A549 treated with Mapracorat at 1 μM for 4 hours (cell line): Measurements from ENCODE around the gene ADH1B. TPM values are rescaled to one million over a fixed set of nuclear protein-coding genes. Genes with fewer than 3 reads are reported as not detected.

ENCODE experiments used
- total RNA-seq: library from RNA; stranded (reverse); fragments of 200-300 nt; extraction: Qiagen RNA extraction; gene quantifications from 5 replicates; pipeline ENCODE4 v1.2.3, GENCODE V29; 2022

Gene ADH1B
- not detected in 5 replicates for total RNA-seq

DNA sequence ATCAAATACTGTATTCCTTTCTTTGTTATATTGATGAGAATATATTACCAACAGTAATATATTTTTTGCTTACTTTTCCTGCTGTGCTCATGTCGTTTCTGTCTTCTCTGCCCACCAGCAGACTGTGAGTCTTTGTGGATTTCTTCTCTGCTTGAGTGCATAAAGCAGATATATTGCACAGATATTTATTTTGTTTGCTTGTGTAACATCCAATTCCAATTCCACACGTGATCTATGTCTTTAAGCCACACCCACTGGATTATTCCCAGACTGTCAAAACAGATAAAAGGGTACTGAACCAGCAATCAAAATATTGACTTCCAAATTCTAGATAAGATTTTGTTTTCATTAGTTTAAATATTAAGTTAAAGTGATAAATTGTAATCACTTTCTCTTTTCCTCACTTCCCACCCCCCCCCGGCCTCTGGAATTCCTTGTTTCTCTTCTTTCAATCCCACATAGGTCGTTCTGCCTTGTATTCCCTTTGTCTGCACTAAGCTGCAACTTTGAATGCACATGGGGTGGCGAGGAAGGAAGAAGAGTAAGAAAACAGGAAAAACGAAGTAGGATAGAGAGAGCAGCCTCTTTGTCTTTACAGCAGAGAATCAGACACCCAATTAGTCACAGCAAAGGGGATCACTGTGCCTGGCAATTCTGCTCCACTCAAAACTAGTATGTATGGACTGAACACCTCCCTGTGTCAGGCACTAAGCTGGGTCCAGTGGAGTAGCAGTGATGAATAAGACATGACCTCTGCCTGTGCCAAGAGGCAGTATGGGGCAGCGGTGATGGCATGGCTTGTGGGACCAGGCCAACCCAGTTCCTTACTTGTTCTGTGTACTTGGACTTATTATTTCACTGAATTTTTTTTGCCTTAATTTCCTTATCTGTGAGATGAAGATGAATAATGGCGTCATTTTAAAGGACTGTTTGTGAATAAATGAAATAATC is at the start of gene ADH1B:
TSS of gene ADH1B (minus strand) at position 161 of the 951 bp plus-strand sequence. CDS start at position 91, 70 bp downstream.

DNA sequence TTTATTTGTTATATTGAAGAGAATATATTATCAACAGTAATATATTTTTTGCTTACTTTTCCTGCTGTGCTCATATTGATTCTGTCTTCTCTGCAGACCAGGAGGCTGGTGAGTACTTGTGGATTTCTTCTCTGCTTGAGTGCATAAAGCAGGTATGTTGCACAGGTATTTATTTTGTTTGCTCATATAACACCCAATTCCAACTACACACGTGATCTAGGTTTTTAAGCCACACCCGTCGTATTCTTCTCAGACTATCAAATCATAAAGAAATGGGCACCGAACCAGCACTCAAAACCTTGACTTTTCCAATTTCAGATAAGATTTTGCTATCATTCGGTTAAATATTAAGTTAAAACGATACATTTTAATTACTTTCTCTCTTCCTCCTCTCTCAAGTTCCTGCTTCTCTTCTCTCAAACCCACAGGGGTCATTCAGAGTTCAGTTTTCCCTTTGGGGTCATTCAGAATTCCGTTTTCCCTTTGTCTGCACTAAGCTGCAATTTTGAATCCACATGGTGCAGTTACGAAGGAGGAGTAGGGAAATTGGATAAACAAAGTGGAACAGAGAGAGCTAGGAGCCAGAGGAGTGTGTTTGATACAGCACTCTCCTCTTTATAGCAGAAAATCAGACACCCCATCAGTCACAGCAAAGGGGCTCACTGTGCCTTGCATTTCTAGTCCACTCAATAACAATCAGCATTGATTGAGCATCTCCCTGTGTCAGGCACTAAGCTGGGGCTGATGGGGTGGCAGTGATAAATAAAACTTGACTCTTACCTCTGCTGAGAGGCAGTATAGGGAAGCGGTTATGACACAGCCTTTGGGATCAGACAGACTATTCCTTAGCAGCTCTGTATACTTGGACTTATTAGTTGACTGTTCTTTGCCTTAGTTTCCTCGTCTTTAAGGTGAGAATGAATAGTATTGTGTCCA is 31.7 kb upstream of the ADH1B start, which contains the start of gene ADH1C:
TSS of gene ADH1C (minus strand) at position 145 of the 936 bp plus-strand sequence. CDS start at position 74, 71 bp downstream.

DNA sequence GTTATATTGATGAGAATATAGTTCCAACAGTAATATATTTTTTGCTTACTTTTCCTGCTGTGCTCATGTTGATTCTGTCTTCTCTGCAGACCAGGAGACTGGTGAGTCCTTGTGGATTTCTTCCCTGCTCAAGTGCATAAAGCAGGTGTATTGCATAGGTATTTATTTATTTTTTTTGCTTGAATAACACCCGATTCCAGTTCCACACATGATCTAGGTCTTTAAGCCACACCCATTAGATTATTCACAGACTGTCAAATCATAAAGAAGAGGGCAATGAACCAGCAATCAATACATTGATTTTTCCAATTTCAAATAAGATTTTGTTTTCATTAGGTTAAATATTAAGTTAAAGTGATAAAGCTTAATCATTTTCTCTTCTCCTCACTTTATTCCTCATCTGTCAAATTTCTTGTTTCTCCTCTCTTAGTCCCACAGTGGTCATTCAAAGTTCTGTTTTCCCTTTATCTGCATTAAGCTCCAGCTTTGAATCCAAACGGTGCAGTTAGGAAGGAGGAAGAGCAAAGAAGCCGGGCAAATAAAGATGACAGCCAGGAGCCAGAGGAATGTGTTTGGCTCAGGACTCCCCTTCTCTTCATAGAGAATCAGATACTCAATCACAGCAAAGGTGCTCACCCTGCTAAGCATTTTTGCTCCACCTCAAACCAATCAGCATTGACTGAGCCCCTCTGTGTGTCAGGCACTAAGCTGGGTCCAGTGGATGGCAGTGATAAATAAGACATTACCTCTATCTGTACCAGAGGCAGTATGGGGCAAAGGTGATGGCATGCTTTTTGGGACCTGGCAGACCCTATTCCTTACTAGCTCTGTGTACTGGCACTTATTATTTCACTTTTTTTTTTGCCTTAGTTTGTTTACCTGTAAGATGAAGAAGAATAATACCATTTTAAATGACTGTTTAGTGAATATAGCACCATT is 30.1 kb downstream of the ADH1B start, which contains the start of gene ADH1A:
TSS of gene ADH1A (minus strand) at position 138 of the 939 bp plus-strand sequence. CDS start at position 67, 71 bp downstream.

Other genes with a start within 250 kb of the ADH1B start
- 108 to 128 TPM (median 112 TPM) in 5 replicates for gene ADH5, start 232.6 kb downstream of the ADH1B start, total RNA-seq
- gene ADH4, start 177.1 kb downstream of the ADH1B start, total RNA-seq = not detected in 5 replicates
- gene ADH6, start 102.2 kb downstream of the ADH1B start, total RNA-seq = not detected in 5 replicates
- not detected in 5 replicates for gene ADH1A, start 30.4 kb downstream of the ADH1B start, total RNA-seq
- not detected in 5 replicates for gene ADH1C, start 31.3 kb upstream of the ADH1B start, total RNA-seq
- not detected in 5 replicates for gene ADH7, start 113.9 kb upstream of the ADH1B start, total RNA-seq
- not detected in 5 replicates for gene C4orf17, start 189.6 kb upstream of the ADH1B start, total RNA-seq
- gene TRMT10A, start 242.6 kb upstream of the ADH1B start, total RNA-seq = 2.9 to 5.2 TPM (median 3.7 TPM) in 5 replicates